Liver (tissue), 9 donors: ENCODE measurements around the gene ENG. TPM values are rescaled to one million over a fixed set of nuclear protein-coding genes. Genes with fewer than 3 reads are reported as not detected.

ENCODE experiments used
- DNase-seq: peaks from one replicate; pipeline ENCODE4 v3.0.0-alpha.2; 2017; ENCODE audit warnings: low spot score
- H3K27ac ChIP-seq, 2 donors: one replicate each; pipeline ENCODE4 v1.7.0; 2013; ENCODE audit warnings: inconsistent platforms in 2 of 2, low read length in 2 of 2, control low read depth in 1 of 2, low read depth in 1 of 2, mild to moderate bottlenecking in 1 of 2
- H3K27me3 ChIP-seq, 4 donors: one replicate each; pipeline versions ENCODE4 v1.6.1 to v1.7.0; 2013; ENCODE audit warnings: low read length in 3 of 4, inconsistent platforms in 1 of 4, mild to moderate bottlenecking in 1 of 4, moderate library complexity in 1 of 4; ENCODE audit not compliant: control insufficient read depth in 4 of 4, insufficient read depth in 4 of 4
- H3K36me3 ChIP-seq, 4 donors: one replicate each; pipeline versions ENCODE4 v1.6.1 to v1.7.0; 2013; ENCODE audit warnings: low read length in 3 of 4, mild to moderate bottlenecking in 3 of 4, low read depth in 1 of 4, moderate library complexity in 1 of 4; ENCODE audit not compliant: control insufficient read depth in 4 of 4, insufficient read depth in 3 of 4
- H3K4me1 ChIP-seq, 4 donors: one replicate each; pipeline versions ENCODE4 v1.6.1 to v1.7.0; 2013; ENCODE audit warnings: low read length in 3 of 4, mild to moderate bottlenecking in 3 of 4, moderate library complexity in 1 of 4; ENCODE audit not compliant: control insufficient read depth in 4 of 4, insufficient read depth in 4 of 4
- H3K4me3 ChIP-seq, 3 donors: one replicate each; pipeline versions ENCODE4 v1.6.1 to v1.7.0; 2013; ENCODE audit warnings: low read length in 3 of 3, control low read depth in 1 of 3, low read depth in 1 of 3, mild to moderate bottlenecking in 1 of 3
- H3K9ac ChIP-seq, 2 donors: one replicate each; pipeline ENCODE4 v1.7.0; 2013; ENCODE audit warnings: low read length in 2 of 2, mild to moderate bottlenecking in 2 of 2, moderate library complexity in 2 of 2, control low read depth in 1 of 2, low read depth in 1 of 2
- H3K9me3 ChIP-seq, 4 donors: one replicate each; pipeline versions ENCODE4 v1.6.1 to v1.7.0; 2013; ENCODE audit warnings: low read length in 3 of 4; ENCODE audit not compliant: control insufficient read depth in 4 of 4
- ATF3 ChIP-seq: IDR thresholded peaks from 2 replicates; pipeline ENCODE4 v1.6.1; 2016; ENCODE audit warnings: antibody characterized with exemption
- CTCF ChIP-seq: fragments of 150-350 bp; IDR thresholded peaks from 2 replicates; pipeline ENCODE4 v1.5.1; 2017; ENCODE audit warnings: improper control_type of control experiment, low read depth, low read length; ENCODE audit not compliant: missing input control
- EGR1 ChIP-seq, 2 donors: IDR thresholded peaks; 2 replicates each; pipeline ENCODE4 v1.6.1; 2016 to 2018; ENCODE audit warnings: antibody characterized with exemption in 2 of 2, low read depth in 2 of 2
- FOXA1 ChIP-seq: IDR thresholded peaks from 2 replicates; pipeline ENCODE4 v1.6.1; 2016; ENCODE audit warnings: antibody characterized with exemption
- FOXA2 ChIP-seq: IDR thresholded peaks from 2 replicates; pipeline ENCODE4 v1.6.1; 2016; ENCODE audit warnings: antibody characterized with exemption
- GABPA ChIP-seq, 2 donors: IDR thresholded peaks in 1 of 2; conservative IDR thresholded peaks in 1 of 2; 2 replicates each; pipeline ENCODE4 v1.6.1; 2016; ENCODE audit warnings: antibody characterized with exemption in 2 of 2, mild to moderate bottlenecking in 1 of 2, moderate library complexity in 1 of 2
- HNF4A ChIP-seq, 2 donors: conservative IDR thresholded peaks; 2 replicates each; pipeline ENCODE4 v1.6.1; 2016; ENCODE audit warnings: antibody characterized with exemption in 2 of 2, mild to moderate bottlenecking in 2 of 2
- HNF4G ChIP-seq: IDR thresholded peaks from 2 replicates; pipeline ENCODE4 v1.6.1; 2016; ENCODE audit warnings: antibody characterized with exemption
- JUND ChIP-seq, 2 donors: IDR thresholded peaks; 2 replicates each; pipeline ENCODE4 v1.6.1; 2016; ENCODE audit warnings: antibody characterized with exemption in 2 of 2
- MAX ChIP-seq: IDR thresholded peaks from 2 replicates; pipeline ENCODE4 v1.6.1; 2016; ENCODE audit warnings: antibody characterized with exemption
- NR2F2 ChIP-seq: IDR thresholded peaks from 2 replicates; pipeline ENCODE4 v1.6.1; 2016; ENCODE audit warnings: antibody characterized with exemption
- RAD21 ChIP-seq, 2 donors: IDR thresholded peaks; 2 replicates each; pipeline ENCODE4 v1.6.1; 2016; ENCODE audit warnings: antibody characterized with exemption in 2 of 2, mild to moderate bottlenecking in 2 of 2
- REST ChIP-seq: IDR thresholded peaks from 2 replicates; pipeline ENCODE4 v1.6.1; 2016; ENCODE audit warnings: antibody characterized with exemption, mild to moderate bottlenecking
- RXRA ChIP-seq, 2 donors: IDR thresholded peaks; 2 replicates each; pipeline ENCODE4 v1.6.1; 2017 to 2018; ENCODE audit warnings: antibody characterized with exemption in 2 of 2, mild to moderate bottlenecking in 1 of 2
- SP1 ChIP-seq: IDR thresholded peaks from 2 replicates; pipeline ENCODE4 v1.6.1; 2018; ENCODE audit warnings: antibody characterized with exemption, mild to moderate bottlenecking
- TAF1 ChIP-seq: conservative IDR thresholded peaks from 2 replicates; pipeline ENCODE4 v1.6.1; 2016; ENCODE audit warnings: antibody characterized with exemption, mild to moderate bottlenecking
- YY1 ChIP-seq: IDR thresholded peaks from 2 replicates; pipeline ENCODE4 v1.6.1; 2016; ENCODE audit warnings: antibody characterized with exemption, mild to moderate bottlenecking
- ZBTB33 ChIP-seq: IDR thresholded peaks from 2 replicates; pipeline ENCODE4 v1.6.1; 2016; ENCODE audit warnings: antibody characterized with exemption
- WGBS: extraction: QIAGEN DNeasy Blood & Tissue Kit; methylation state at CpG from one replicate; pipeline ENCODE4 v1.1.7; 2013; 5-methylcytosine and 5-hydroxymethylcytosine counted together
- polyA plus RNA-seq, 2 donors: library from polyadenylated mRNA; stranded (reverse) in 1 of 2; unstranded in 1 of 2; fragments of 200-250 nt in 1 of 2; fragments of >200 nt in 1 of 2; fragmentation: Nextera tagmentation in 1 of 2; extraction: Ambion mirVana in 1 of 2; gene quantifications; one replicate each; pipeline versions ENCODE4 v1.2.1 to v1.2.3, GENCODE V29; 2013 to 2015
- total RNA-seq, 2 donors: library from RNA; depleted of rRNA; stranded (reverse); fragments of >200 nt; gene quantifications; one replicate each; pipeline ENCODE4 v1.2.3, GENCODE V29; 2014
- donor health status: healthy.
- donor health status: healthy.
- donor health status: healthy.
- donor health status: healthy.
- donor health status: healthy.

Gene ENG
- total and polyA plus RNA-seq, 4 donors, result 12.8 to 91.3 (median 24.2) TPM

GRCh38 chr9:127833555-127833954 is 20.9 kb downstream of the ENG start:
- H3K9ac ChIP-seq, result no peak overlapping the region
- peaks cover 9 to 13% (median 10%) of the 10 kb centered on the region in 4 donors for H3K4me1 ChIP-seq
- H3K27ac ChIP-seq, result peak overlapping the region; percentile 14 to 32
- 61% methylated on average over 1 of the region's 1 CpG for WGBS
- no peaks in the 10 kb centered on the region for H3K36me3 ChIP-seq
- no peak for TF ChIP-seq HNF4A (conservative IDR thresholded peaks at IDR 0.05)
- peak; percentile 10 for TF ChIP-seq SP1
- no peak for TF ChIP-seq JUND (IDR thresholded peaks at IDR 0.05)
- no peak for TF ChIP-seq HNF4G
- H3K4me3 ChIP-seq, result no peak overlapping the region
- DNase-seq, result no peak
- H3K9me3 ChIP-seq, result no peaks in the 10 kb centered on the region
- H3K27me3 ChIP-seq, result no peaks in the 10 kb centered on the region

- H3K9me3 ChIP-seq, result no peaks in the 10 kb centered on the region
- no peaks in the 10 kb centered on the region for H3K36me3 ChIP-seq
- H3K27me3 ChIP-seq, result no peaks in the 10 kb centered on the region
- H3K27ac ChIP-seq, result no peak overlapping the region
- peaks cover 4 to 11% (median 9%) of the 10 kb centered on the region in 4 donors for H3K4me1 ChIP-seq
- H3K9ac ChIP-seq, result no peak overlapping the region
- no peak for DNase-seq
- no peak overlapping the region for H3K4me3 ChIP-seq
- 69% methylated on average over 7 of the region's 7 CpGs for WGBS
- no peak for TF ChIP-seq JUND (IDR thresholded peaks at IDR 0.05)
- TF ChIP-seq SP1, result no peak
- no peak for TF ChIP-seq FOXA2
- no peak for TF ChIP-seq MAX
- TF ChIP-seq RAD21 (IDR thresholded peaks at IDR 0.05), result no peak
- no peak for TF ChIP-seq RXRA (IDR thresholded peaks at IDR 0.05)
- TF ChIP-seq YY1, result no peak
- no peak for TF ChIP-seq GABPA (IDR thresholded peaks at IDR 0.05 in 1 of 2, conservative IDR thresholded peaks at IDR 0.05 in 1 of 2)
- TF ChIP-seq FOXA1, result no peak
- no peak for TF ChIP-seq TAF1
- TF ChIP-seq EGR1 (IDR thresholded peaks at IDR 0.05; ENCODE audit: low read depth in 2 of 2), result no peak
- TF ChIP-seq HNF4G, result no peak
- no peak for TF ChIP-seq NR2F2
- TF ChIP-seq ATF3, result no peak
- no peak for TF ChIP-seq CTCF
- no peak for TF ChIP-seq HNF4A (conservative IDR thresholded peaks at IDR 0.05)
- no peak for TF ChIP-seq REST
- no peak for TF ChIP-seq ZBTB33
These were observed 22.2 kb downstream of the ENG start for GRCh38 chr9:127832248-127832647.
